Mesenchymal stem cell (in vitro differentiated cells and primary cell): Measurements from ENCODE around the gene TSPAN15.
A peak's percentile ranks its signal among the peaks of the same experiment; 100 is the strongest.

Experiments used
- DNase-seq: peaks from one replicate; pipeline ENCODE4 v3.0.0-alpha.2; 2013
- H2AFZ ChIP-seq: one replicate; pipeline ENCODE4 v1.6.1; 2013; ENCODE audit warnings: low read depth, mild to moderate bottlenecking, control low read depth, inconsistent platforms, low read length, moderate library complexity
- H2AK5ac ChIP-seq: 2 replicates; pipeline ENCODE4 v1.6.1; 2013; ENCODE audit warnings: low read length, moderate library complexity, mild to moderate bottlenecking, inconsistent platforms; ENCODE audit not compliant: severe bottlenecking
- H2BK120ac ChIP-seq: one replicate; pipeline ENCODE4 v1.6.1; 2013; ENCODE audit warnings: low read depth, mild to moderate bottlenecking, inconsistent platforms, low read length, moderate library complexity
- H2BK12ac ChIP-seq, 2 experiments: one replicate each; pipeline ENCODE4 v1.6.1; 2013; ENCODE audit warnings: inconsistent platforms in 2 of 2, low read length in 2 of 2, mild to moderate bottlenecking in 2 of 2, moderate library complexity in 2 of 2, control low read depth in 1 of 2
- H2BK15ac ChIP-seq: one replicate; pipeline ENCODE4 v1.6.1; 2013; ENCODE audit warnings: mild to moderate bottlenecking, low read depth, inconsistent platforms; ENCODE audit not compliant: poor library complexity, severe bottlenecking
- H2BK5ac ChIP-seq: 2 replicates; pipeline ENCODE4 v1.6.1; 2013; ENCODE audit warnings: low read depth, mild to moderate bottlenecking, low read length, control low read depth, inconsistent platforms; ENCODE audit not compliant: poor library complexity, severe bottlenecking
- H3K14ac ChIP-seq, 2 experiments: one replicate each; pipeline ENCODE4 v1.6.1; 2013; ENCODE audit warnings: inconsistent platforms in 2 of 2, low read length in 2 of 2, control low read depth in 1 of 2, mild to moderate bottlenecking in 1 of 2, moderate library complexity in 1 of 2
- H3K18ac ChIP-seq, 2 experiments: one replicate each; pipeline ENCODE4 v1.6.1; 2013; ENCODE audit warnings: inconsistent platforms in 2 of 2, low read length in 2 of 2, control low read depth in 1 of 2, low read depth in 1 of 2, mild to moderate bottlenecking in 1 of 2
- H3K23ac ChIP-seq, 2 experiments: one replicate each; pipeline ENCODE4 v1.6.1; 2013; ENCODE audit warnings: inconsistent platforms in 2 of 2, low read length in 2 of 2, mild to moderate bottlenecking in 2 of 2, moderate library complexity in 2 of 2, control low read depth in 1 of 2
- H3K27ac ChIP-seq: 2 replicates; pipeline ENCODE4 v1.5.1; 2013; ENCODE audit warnings: mild to moderate bottlenecking, moderate library complexity, low read length, control low read depth, inconsistent platforms; ENCODE audit not compliant: poor library complexity, severe bottlenecking
- H3K27me3 ChIP-seq, 2 experiments: 2 replicates each; pipeline versions ENCODE4 v1.6.1 to v1.7.0; 2013; ENCODE audit warnings: low read length in 2 of 2, mild to moderate bottlenecking in 2 of 2, moderate library complexity in 2 of 2, control low read depth in 1 of 2, inconsistent platforms in 1 of 2; ENCODE audit not compliant: control insufficient read depth in 1 of 2, insufficient read depth in 1 of 2
- H3K36me3 ChIP-seq, 2 experiments: 2 replicates each; pipeline versions ENCODE4 v1.6.1 to v1.7.0; 2013; ENCODE audit warnings: low read length in 2 of 2, control low read depth in 1 of 2, inconsistent platforms in 1 of 2, low read depth in 1 of 2, mild to moderate bottlenecking in 1 of 2; ENCODE audit not compliant: insufficient read depth in 2 of 2, control insufficient read depth in 1 of 2
- H3K4ac ChIP-seq, 2 experiments: one replicate each; pipeline ENCODE4 v1.6.1; 2013; ENCODE audit warnings: inconsistent platforms in 2 of 2, low read length in 2 of 2, mild to moderate bottlenecking in 2 of 2, moderate library complexity in 2 of 2, control low read depth in 1 of 2, low read depth in 1 of 2
- H3K4me1 ChIP-seq: 2 replicates; pipeline ENCODE4 v1.6.1; 2013; ENCODE audit warnings: low read depth, low read length, control low read depth; ENCODE audit not compliant: control insufficient read depth, insufficient read depth
- H3K4me2 ChIP-seq: 2 replicates; pipeline ENCODE4 v1.6.1; 2013; ENCODE audit warnings: low read length, mild to moderate bottlenecking, inconsistent platforms; ENCODE audit not compliant: poor library complexity, severe bottlenecking
- H3K4me3 ChIP-seq, 2 experiments: 2 replicates each; pipeline versions ENCODE4 v1.5.1 to v1.7.0; 2013; ENCODE audit warnings: low read length in 2 of 2, mild to moderate bottlenecking in 2 of 2, control low read depth in 1 of 2, low read depth in 1 of 2; ENCODE audit not compliant: insufficient read depth in 1 of 2
- H3K79me1 ChIP-seq: replicated peaks from 2 replicates; pipeline ENCODE4 v1.6.1; 2013; ENCODE audit warnings: mild to moderate bottlenecking, control low read depth, low read length, inconsistent platforms; ENCODE audit not compliant: poor library complexity, severe bottlenecking
- H3K9ac ChIP-seq: 2 replicates; pipeline ENCODE4 v1.7.0; 2013; ENCODE audit warnings: mild to moderate bottlenecking, low read length, moderate library complexity
- H3K9me3 ChIP-seq: 2 replicates; pipeline ENCODE4 v1.7.0; 2013; ENCODE audit warnings: mild to moderate bottlenecking, low read length; ENCODE audit not compliant: control insufficient read depth
- H4K8ac ChIP-seq: one replicate; pipeline ENCODE4 v1.6.1; 2013; ENCODE audit warnings: inconsistent platforms, mild to moderate bottlenecking, low read length, moderate library complexity
- H4K91ac ChIP-seq: one replicate; pipeline ENCODE4 v1.6.1; 2013; ENCODE audit warnings: mild to moderate bottlenecking, low read length, inconsistent platforms
- WGBS: methylation state at CpG from one replicate; pipeline ENCODE4 v1.1.7; 2013; ENCODE audit warnings: mixed read lengths; 5-methylcytosine and 5-hydroxymethylcytosine counted together

Gene TSPAN15

DNA sequence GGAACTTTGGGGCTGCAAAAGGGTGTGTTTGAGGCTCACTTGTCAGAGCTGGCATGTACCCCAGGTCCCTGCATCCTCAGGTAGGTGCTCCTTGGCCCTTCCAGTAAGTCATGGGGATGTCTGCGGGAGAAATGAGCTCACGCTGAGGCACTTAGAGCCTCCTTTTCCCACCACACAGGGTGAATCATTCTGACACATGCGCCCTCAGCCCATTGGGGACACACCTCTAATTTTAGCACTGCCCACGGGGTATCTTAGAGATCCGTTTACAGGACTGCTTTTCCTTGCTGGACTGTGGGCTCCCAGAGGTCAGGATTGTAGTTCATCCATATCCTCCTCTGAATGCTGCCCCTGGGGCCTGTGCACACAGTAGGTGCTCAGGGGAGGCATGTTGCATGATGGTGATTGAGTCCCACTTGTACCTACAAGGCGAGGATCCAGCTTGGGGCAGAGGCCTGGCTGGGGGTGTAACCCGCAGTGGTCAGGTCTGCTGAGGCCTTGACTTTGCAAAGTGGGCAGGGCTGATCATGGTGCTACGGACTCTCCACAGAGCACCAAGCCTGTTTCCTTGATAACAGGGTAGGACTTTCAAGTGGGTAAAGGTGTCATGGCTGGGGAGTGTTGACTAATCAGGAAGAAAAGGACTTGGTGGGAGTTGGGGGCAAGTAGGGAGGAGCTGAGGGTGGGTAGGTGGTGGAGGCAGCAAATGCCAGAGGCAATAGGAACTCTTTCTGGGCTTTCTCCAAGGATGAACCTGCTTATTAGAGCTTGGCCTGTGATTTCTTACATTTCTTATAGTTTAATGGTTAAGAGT is 5.8 kb downstream of the TSPAN15 start:
- peaks cover 0 to 16% of the 10 kb centered on the region in 2 experiments for H3K27me3 ChIP-seq
- H2AFZ ChIP-seq: no peak overlapping the region
- no peaks in the 10 kb centered on the region for H3K9me3 ChIP-seq
- H3K36me3 ChIP-seq: peaks cover 0 to 4% of the 10 kb centered on the region in 2 experiments
- no peak overlapping the region for H2AK5ac ChIP-seq
- H4K8ac ChIP-seq: no peak overlapping the region
- peaks cover 11% of the 10 kb centered on the region for H3K4me1 ChIP-seq
- DNase-seq: peak; percentile 66
- no peak overlapping the region for H2BK120ac ChIP-seq
- peak overlapping the region in 1 of 2 experiments; percentile 4 for H2BK12ac ChIP-seq
- peak overlapping the region; percentile 75 for H4K91ac ChIP-seq
- H3K4me2 ChIP-seq: no peak overlapping the region
- H3K27ac ChIP-seq: no peak overlapping the region
- no peak overlapping the region for H3K4me3 ChIP-seq
- H2BK15ac ChIP-seq: no peak overlapping the region
- H3K14ac ChIP-seq: peak overlapping the region in 1 of 2 experiments; percentile 35
- H3K4ac ChIP-seq: no peak overlapping the region
- no peak overlapping the region for H2BK5ac ChIP-seq
- peak overlapping the region in 1 of 2 experiments; percentile 27 for H3K23ac ChIP-seq
- WGBS: 76% methylated on average over 8 of the region's 8 CpGs
- no peak overlapping the region for H3K9ac ChIP-seq
- H3K79me1 ChIP-seq: peaks cover 12% of the 10 kb centered on the region
- peak overlapping the region in 1 of 2 experiments; percentile 42 for H3K18ac ChIP-seq

DNA sequence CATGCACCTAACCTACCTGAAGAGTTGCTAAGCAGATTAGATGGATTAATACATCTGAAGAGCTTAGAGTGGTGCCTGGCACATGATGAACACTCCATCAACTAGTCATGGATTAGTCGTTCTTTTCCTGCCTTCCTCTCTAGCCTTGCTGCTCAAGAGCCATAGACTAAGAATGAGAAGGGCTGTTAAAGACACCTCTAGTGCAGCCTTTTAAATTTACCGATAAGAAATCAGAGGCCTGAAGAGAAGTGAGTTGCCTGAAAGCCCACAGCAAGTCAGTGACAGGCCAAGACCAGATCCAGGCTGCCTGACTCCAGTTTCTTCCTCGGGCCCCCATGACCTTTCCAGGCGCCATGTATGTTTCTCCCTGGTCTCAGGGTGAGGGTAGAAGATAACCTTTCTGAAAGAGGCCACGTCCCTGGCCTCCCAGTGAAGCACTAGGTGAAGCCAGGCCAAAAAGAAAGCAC is 6.5 kb downstream of the TSPAN15 start:
- Histone ChIP-seq H4K8ac (no peak overlapping the region), H3K4me3 (no peak overlapping the region), H3K27ac (no peak overlapping the region), H3K79me1 (peaks cover 12% of the 10 kb centered on the region), H3K27me3 (peaks cover 0 to 9% of the 10 kb centered on the region in 2 experiments), H2BK120ac (peak overlapping the region; percentile 46), H2BK15ac (no peak overlapping the region), H3K9ac (no peak overlapping the region), H2BK12ac (peak overlapping the region in 1 of 2 experiments; percentile 93), H2AFZ (no peak overlapping the region), H3K9me3 (no peaks in the 10 kb centered on the region), H3K14ac (no peak overlapping the region), H3K4me2 (no peak overlapping the region), H3K18ac (no peak overlapping the region), H3K4ac (no peak overlapping the region), H3K4me1 (peaks cover 11% of the 10 kb centered on the region), H3K23ac (no peak overlapping the region), H2BK5ac (no peak overlapping the region), H4K91ac (no peak overlapping the region), H2AK5ac (no peak overlapping the region), H3K36me3 (peaks cover 0 to 4% of the 10 kb centered on the region in 2 experiments)
- DNase-seq: no peak
- 76% methylated on average over 5 of the region's 5 CpGs for WGBS

DNA sequence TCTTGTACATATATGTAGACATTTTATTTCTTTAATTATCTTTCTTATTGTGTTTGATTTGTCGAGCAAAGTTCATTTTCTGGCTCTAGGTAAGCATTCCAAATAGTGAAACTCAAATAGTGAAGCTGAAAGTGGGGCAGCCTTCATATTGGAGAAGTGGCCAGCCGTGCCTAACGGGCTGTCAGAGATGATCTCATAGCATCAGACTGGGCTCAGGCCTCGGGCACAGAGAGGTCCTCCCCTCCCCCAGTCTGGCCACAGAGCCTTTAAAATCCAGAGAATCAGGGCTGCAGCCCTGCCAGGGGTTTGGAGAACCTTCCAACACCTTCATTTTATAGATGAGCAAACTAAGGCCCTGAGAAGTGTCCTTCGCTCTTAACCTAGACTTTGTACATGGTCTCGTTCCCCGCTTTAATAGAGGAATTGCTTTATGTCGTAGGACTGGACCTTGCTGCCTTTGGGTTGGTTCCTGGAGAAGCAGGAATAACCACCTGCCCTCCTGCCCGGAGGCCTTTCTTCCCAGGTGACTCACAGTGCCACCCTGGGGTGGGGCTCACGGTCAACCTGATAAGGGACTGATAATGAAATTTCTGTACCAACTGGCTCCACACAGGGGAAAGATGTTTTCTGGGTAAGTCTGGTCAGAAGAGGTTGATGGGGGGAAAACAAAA is 7.3 kb downstream of the TSPAN15 start:
- Histone ChIP-seq H2BK120ac (no peak overlapping the region), H3K4ac (no peak overlapping the region), H3K14ac (no peak overlapping the region), H3K9me3 (no peaks in the 10 kb centered on the region), H3K4me2 (no peak overlapping the region), H3K4me1 (peaks cover 11% of the 10 kb centered on the region), H3K79me1 (peaks cover 12% of the 10 kb centered on the region), H4K91ac (no peak overlapping the region), H3K27me3 (peaks cover 0 to 1% of the 10 kb centered on the region in 2 experiments), H3K23ac (peak overlapping the region in 1 of 2 experiments; percentile 61), H3K36me3 (peaks cover 0 to 4% of the 10 kb centered on the region in 2 experiments), H3K9ac (no peak overlapping the region), H2BK5ac (no peak overlapping the region), H3K18ac (no peak overlapping the region), H2BK15ac (no peak overlapping the region), H3K4me3 (no peak overlapping the region), H2AFZ (no peak overlapping the region), H2AK5ac (peak overlapping the region; percentile 17), H2BK12ac (peak overlapping the region in 1 of 2 experiments; percentile 55), H4K8ac (no peak overlapping the region), H3K27ac (no peak overlapping the region)
- no peak for DNase-seq
- WGBS: 71% methylated on average over 9 of the region's 10 CpGs
